ENCODE results near the gene MLLT6.
"Not testable (repeated sequence)": the region's sequence is repeated elsewhere in the genome, so short reads cannot be mapped to it uniquely, and the experiment has no call there.

The MLLT6 gene

GRCh38 chr17:38726145-38726544 lies 21.1 kb downstream of the MLLT6 start:
- not testable (repeated sequence) for DNase-seq (ENCODE audit: low spot score)

- DNase-seq (ENCODE audit: low spot score), result no peak
Observed at GRCh38 chr17:38727736-38728135, 22.7 kb downstream of the MLLT6 start.

GRCh38 chr17:38728290-38728831 lies 23.3 kb downstream of the MLLT6 start:
- DNase-seq (ENCODE audit: low spot score), result no peak

- no peak for DNase-seq (ENCODE audit: low spot score)
Observed at GRCh38 chr17:38729368-38729885, 24.4 kb downstream of the MLLT6 start.

- DNase-seq (ENCODE audit: low spot score), result peak; percentile 94
Observed at GRCh38 chr17:38729886-38730525, 24.9 kb downstream of the MLLT6 start, which contains the start of gene CISD3. TSS of gene CISD3 (plus strand) at chr17:38730341. CDS start at chr17:38730359, 18 bp downstream.

- peak; percentile 56 for DNase-seq (ENCODE audit: low spot score)
Observed at GRCh38 chr17:38730526-38731379, 25.7 kb downstream of the MLLT6 start.

- DNase-seq (ENCODE audit: low spot score), result no peak
Observed at GRCh38 chr17:38731526-38732294, 26.6 kb downstream of the MLLT6 start.

- no peak for DNase-seq (ENCODE audit: low spot score)
Observed at GRCh38 chr17:38732376-38733281, 27.6 kb downstream of the MLLT6 start.

- no peak for DNase-seq (ENCODE audit: low spot score)
Observed at GRCh38 chr17:38733282-38733981, 28.4 kb downstream of the MLLT6 start.

GRCh38 chr17:38733982-38734973 lies 29.2 kb downstream of the MLLT6 start:
- DNase-seq (ENCODE audit: low spot score), result peak; percentile 46

GRCh38 chr17:38735161-38735997 lies 30.3 kb downstream of the MLLT6 start:
- DNase-seq (ENCODE audit: low spot score), result peak; percentile 94

GRCh38 chr17:38738007-38738662 lies 33.1 kb downstream of the MLLT6 start:
- no peak for DNase-seq (ENCODE audit: low spot score)

GRCh38 chr17:38738686-38739085 lies 33.6 kb downstream of the MLLT6 start:
- no peak for DNase-seq (ENCODE audit: low spot score)

- DNase-seq (ENCODE audit: low spot score), result no peak
Observed at GRCh38 chr17:38739305-38739704, 34.2 kb downstream of the MLLT6 start.

- DNase-seq (ENCODE audit: low spot score), result no peak
Observed at GRCh38 chr17:38740044-38740443, 35.0 kb downstream of the MLLT6 start.

GRCh38 chr17:38740806-38741205 lies 35.7 kb downstream of the MLLT6 start:
- DNase-seq (ENCODE audit: low spot score), result no peak

GRCh38 chr17:38741461-38741860 lies 36.4 kb downstream of the MLLT6 start:
- no peak for DNase-seq (ENCODE audit: low spot score)

Data from iPS-NIHi11 (cell line).